Right lung (tissue), 5 donors: ENCODE results near the gene PRDM16. TPM values are rescaled to one million over a fixed set of nuclear protein-coding genes. Genes with fewer than 3 reads are reported as not detected.

Experiments
- DNase-seq, 2 donors: peaks; one replicate each; pipeline ENCODE4 v3.0.0-alpha.2; 2013
- polyA plus RNA-seq, 5 donors: library from polyadenylated mRNA; unstranded; fragments of 120-200 nt; gene quantifications; one replicate each; pipeline versions ENCODE4 v1.2.1 to v1.2.3, GENCODE V29; 2013; ENCODE audit warnings: inconsistent platforms in 1 of 5, low replicate concordance in 1 of 5; ENCODE audit not compliant: insufficient read length in 5 of 5, insufficient read depth in 1 of 5

The PRDM16 gene
- polyA plus RNA-seq, 5 donors = 9.8 to 16.0 (median 11.8) TPM

- no peak for DNase-seq
Observed at GRCh38 chr1:3178279-3178678, 109.3 kb downstream of the PRDM16 start.

- DNase-seq = no peak
Observed at GRCh38 chr1:3179471-3179870, 110.5 kb downstream of the PRDM16 start.

GRCh38 chr1:3180915-3181314 is 111.9 kb downstream of the PRDM16 start:
- no peak for DNase-seq

- no peak for DNase-seq
Observed at GRCh38 chr1:3181956-3182355, 113.0 kb downstream of the PRDM16 start.

- DNase-seq = no peak
Observed at GRCh38 chr1:3183411-3183810, 114.4 kb downstream of the PRDM16 start.

- DNase-seq = no peak
Observed at GRCh38 chr1:3183813-3184212, 114.8 kb downstream of the PRDM16 start.

GRCh38 chr1:3184666-3185065 is 115.7 kb downstream of the PRDM16 start:
- DNase-seq = no peak

GRCh38 chr1:3185896-3186525 is 117.0 kb downstream of the PRDM16 start:
- DNase-seq = no peak

GRCh38 chr1:3186526-3186921 is 117.5 kb downstream of the PRDM16 start:
- peak; percentile 63 to 71 for DNase-seq

- DNase-seq = no peak
Observed at GRCh38 chr1:3187415-3188149, 118.6 kb downstream of the PRDM16 start.

GRCh38 chr1:3188150-3188971 is 119.4 kb downstream of the PRDM16 start:
- peak; percentile 45 to 51 for DNase-seq

GRCh38 chr1:3190256-3191041 is 121.4 kb downstream of the PRDM16 start:
- no peak for DNase-seq

GRCh38 chr1:3192361-3192760 is 123.4 kb downstream of the PRDM16 start:
- no peak for DNase-seq

- no peak for DNase-seq
Observed at GRCh38 chr1:3192825-3193224, 123.8 kb downstream of the PRDM16 start.

GRCh38 chr1:3193811-3194210 is 124.8 kb downstream of the PRDM16 start:
- no peak for DNase-seq

GRCh38 chr1:3194760-3195479 is 125.9 kb downstream of the PRDM16 start:
- DNase-seq = no peak

- DNase-seq = no peak
Observed at GRCh38 chr1:3195480-3195815, 126.4 kb downstream of the PRDM16 start.

- no peak for DNase-seq
Observed at GRCh38 chr1:3195966-3196515, 127.0 kb downstream of the PRDM16 start.

- no peak for DNase-seq
Observed at GRCh38 chr1:3196577-3197245, 127.7 kb downstream of the PRDM16 start.

- no peak for DNase-seq
Observed at GRCh38 chr1:3197781-3198316, 128.8 kb downstream of the PRDM16 start.
